RKO (cell line): ENCODE data around the gene NFATC2IP.
A peak's percentile ranks its signal among the peaks of the same experiment; 100 is the strongest.

Source experiments
- DNase-seq: peaks from one replicate; pipeline ENCODE4 v3.0.0-alpha.2; 2016; ENCODE audit warnings: low spot score

The NFATC2IP gene

DNA sequence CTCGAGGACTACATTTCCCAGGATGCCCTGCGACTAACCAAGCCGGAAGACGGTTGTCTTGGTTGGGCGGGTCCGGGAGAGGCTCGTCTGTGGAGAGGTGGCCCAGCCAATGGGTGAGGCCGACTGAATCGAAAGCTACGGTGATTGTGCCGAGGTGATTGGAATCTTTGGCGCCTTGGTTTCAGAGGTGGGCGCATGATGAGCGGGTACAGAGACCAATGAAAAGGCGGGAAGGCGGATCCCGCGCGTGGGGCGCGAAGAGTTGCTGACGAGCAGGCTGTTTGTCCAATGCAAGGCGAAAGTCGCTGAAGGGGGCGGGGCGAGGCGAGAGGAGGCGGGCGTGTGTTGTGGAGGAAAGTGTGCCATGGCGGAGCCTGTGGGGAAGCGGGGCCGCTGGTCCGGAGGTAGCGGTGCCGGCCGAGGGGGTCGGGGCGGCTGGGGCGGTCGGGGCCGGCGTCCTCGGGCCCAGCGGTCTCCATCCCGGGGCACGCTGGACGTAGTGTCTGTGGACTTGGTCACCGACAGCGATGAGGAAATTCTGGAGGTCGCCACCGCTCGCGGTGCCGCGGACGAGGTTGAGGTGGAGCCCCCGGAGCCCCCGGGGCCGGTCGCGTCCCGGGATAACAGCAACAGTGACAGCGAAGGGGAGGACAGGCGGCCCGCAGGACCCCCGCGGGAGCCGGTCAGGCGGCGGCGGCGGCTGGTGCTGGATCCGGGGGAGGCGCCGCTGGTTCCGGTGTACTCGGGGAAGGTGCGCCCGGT, at the start of gene NFATC2IP:
TSS of gene NFATC2IP (plus strand) at position 290 of the 762 bp plus-strand sequence. CDS start at position 365, 75 bp downstream.
- peak; percentile 100 for DNase-seq

DNA sequence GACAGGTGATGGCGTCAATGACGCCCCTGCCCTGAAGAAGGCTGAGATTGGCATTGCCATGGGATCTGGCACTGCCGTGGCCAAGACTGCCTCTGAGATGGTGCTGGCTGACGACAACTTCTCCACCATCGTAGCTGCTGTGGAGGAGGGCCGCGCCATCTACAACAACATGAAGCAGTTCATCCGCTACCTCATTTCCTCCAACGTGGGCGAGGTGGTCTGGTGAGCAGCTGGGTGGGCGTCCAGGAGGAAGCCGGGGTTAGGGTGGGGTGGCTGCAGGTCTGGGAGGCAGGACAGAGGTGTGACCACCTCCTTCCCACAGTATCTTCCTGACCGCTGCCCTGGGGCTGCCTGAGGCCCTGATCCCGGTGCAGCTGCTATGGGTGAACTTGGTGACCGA, 48.9 kb upstream of the NFATC2IP start:
- no peak for DNase-seq

DNA sequence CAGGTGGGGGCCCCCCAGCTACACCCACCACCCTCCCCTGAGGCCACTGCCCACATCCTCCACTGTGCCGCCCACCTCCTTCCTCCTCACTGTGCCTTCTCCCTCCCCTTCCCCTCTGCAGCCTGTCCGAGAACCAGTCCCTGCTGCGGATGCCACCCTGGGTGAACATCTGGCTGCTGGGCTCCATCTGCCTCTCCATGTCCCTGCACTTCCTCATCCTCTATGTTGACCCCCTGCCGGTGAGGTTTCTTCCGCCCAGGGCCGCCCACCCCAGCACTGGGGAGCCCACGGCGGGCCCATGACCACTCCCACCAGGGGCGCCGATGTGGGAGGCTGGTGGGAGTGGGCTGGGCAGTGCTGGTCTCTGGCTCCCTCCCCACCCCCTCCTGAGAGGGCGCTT, 47.8 kb upstream of the NFATC2IP start:
- DNase-seq, result no peak

DNA sequence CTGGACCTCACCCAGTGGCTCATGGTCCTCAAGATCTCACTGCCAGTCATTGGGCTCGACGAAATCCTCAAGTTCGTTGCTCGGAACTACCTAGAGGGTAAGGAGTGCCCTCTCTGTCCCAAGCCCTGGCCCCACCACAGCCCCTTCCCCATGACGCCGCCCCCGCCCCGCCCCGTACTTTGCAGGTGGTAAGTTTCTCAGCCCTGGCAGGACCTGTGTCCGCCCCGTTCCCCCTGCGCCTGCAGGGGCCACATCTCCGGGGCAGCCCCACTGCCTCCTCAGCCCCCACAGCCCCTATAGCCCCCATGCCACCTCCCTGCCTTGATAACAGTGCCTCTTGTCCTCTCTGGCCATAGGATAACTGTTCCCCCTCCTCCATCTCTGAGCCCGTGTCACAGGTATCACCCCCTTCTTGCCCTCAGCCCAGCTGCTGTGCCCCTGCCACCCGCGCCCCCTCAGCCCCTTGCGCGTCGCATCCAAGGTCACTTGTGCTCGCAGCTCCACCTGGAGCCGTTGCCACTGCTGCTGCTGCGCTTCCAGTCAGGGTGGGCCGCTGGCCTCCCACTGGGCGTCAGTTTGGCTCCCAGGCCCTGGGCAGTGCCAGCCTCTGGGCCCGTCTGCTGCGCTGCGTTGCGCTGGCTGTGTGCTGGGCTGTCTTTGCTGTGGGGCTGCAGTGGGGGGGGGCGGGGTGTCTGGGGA, 47.2 kb upstream of the NFATC2IP start:
- DNase-seq, result no peak

DNA sequence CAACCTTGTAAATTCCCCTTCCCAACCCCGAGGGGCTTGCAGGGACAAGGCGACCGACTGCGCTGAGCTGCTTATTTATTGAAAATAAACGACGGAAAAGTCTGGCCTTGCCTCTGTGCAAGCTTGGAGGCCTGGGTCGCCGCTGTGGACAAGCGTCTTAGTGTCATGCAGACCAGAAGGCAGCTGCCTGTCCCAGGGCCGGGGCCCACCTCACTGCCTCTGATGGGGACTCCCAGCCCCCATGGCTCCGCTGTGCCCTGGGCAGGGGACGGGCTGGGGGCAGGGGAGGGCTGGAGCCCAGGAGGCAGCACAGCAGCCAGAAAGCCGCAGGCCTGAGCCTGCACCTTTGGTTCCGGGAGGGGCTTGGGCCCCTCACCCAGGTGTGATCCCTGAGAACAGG, 46.4 kb upstream of the NFATC2IP start:
- no peak for DNase-seq

DNA sequence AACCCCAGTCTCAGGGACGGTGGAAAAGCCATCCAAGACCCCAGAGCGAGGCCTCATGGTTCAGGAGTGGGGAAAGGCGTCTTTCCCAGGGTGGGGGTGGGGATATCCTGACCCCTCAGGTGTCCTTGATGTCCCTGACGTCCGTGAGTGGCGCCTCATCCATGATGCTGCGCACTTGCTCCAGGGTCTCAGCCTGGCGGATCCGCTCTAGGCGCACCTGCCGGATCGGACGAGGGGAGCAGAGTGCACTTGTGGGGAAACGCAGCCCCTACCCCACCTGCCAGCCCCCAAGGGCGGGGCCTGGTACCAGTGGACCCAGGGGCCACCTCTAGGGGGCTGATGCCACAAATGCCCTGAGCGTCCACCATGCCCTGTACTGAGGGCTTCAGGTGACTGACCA, 45.9 kb upstream of the NFATC2IP start:
- DNase-seq, result no peak

DNA sequence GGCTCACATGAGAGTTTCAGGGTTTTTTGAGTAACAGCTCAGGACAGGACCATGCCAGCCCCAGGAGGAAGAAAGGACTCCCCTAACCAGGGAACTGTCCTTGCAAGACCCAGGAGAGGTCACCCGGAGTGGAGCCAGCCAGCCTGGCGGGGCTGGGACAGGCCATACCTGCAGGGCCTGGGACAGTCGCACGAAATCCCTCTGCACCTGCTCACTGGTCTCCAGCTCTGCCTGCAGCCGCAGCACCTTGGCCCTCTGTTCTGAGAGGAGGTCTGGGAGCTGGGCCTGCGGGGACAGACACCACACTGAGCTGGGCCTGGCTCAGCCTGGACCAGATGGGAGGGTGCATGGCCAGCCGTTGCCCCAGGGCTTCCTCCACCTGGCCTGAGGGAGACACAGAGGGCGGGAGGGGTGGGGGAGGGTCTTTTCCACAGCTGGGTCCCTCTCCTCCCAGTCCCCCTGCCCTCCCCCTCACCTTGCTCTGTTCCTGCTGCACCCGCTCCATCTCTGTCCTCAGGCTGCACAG, 45.4 kb upstream of the NFATC2IP start:
- DNase-seq, result no peak

DNA sequence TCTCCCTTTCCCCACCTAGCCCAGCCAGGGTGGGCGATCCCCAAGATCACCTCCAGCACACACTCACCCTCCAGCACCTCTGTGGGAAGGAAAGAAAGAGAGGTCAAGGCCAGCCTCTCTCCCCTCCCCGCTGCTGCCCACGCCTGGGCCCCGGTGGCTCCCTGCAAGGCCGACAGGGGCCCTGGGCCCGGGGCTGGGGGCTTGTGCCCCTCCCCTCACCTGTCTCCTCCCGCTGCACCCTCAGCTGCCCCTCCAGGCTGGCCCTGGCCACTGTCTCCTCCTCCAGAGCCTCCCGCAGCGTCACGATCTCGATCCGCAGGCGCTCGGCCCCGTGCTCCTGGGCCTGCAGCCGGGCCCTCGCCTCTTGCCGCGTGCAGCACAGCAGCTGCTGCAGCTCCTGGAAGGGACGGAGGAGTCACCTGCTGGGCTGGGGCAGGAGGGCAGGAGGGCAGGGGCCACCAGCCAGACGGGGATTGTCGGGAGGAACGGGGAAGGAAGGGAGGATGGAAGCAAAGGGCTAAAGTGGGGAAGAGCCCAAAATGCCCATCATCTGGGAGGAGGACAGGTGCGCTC, 44.9 kb upstream of the NFATC2IP start:
- DNase-seq, result no peak

DNA sequence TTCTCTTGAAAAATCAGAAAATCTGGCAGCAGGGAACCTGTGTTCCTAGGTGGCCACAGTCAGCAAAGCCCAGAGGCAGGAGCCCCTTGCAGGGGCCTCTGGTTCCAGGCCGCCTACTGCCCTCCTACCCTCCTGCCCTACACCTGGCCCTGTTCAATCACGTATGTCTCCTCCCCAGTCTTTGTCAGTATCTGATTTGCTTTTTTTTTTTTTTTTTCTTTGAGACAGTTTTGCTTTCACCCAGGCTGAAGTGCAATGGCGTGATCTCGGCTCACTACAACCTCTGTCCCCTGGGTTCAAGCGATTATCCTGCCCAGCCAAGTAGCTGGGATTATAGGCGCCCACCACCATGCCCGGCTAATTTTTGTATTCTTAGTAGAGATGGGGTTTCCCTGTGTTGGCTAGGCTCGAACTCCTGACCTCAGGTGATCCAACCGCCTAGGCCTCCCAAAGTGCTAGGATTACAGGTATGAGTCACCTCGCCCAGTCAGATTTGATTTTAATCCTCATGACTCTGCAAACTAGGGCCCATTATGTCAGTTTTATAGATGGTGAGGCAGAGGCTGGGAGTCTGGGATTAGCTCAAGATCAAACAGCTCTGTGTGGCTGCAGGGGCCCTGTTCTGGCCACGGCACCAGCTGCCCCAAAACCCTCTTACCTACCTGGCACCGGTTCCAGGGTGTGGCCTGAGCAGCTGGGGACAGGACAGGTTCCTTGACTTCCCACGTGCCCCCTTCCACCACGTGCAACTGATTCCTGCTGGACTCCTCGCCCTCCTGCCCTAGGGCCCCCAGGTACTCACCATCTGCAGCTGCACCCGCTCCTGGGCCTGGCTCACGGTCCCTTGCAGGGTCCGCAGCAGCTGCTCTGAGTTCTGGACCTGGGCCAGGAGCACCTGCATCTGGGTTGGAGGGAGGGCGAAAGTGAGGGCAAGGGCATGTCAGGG, 40.4 kb upstream of the NFATC2IP start:
- DNase-seq, result peak; percentile 67

DNA sequence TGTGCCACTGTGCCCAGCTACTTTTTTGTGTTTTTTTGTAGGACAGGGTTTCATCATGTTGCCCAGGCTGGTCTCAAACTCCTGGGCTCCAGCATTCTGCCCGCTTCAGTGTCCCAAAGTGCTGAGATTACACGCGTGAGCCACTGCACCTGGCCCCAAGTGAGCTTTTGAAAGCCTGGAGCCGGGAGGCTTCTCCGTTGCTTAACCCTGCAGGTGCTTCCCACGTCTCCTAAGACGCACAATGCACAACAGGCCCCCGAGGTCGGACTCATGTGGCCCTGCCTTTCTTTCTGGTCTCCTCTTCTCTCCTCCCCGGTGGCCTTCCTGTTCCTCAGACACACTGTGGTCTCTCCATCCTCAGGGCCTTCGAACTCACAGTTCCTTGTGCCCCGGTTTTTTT, 38.2 kb upstream of the NFATC2IP start:
- no peak for DNase-seq

DNA sequence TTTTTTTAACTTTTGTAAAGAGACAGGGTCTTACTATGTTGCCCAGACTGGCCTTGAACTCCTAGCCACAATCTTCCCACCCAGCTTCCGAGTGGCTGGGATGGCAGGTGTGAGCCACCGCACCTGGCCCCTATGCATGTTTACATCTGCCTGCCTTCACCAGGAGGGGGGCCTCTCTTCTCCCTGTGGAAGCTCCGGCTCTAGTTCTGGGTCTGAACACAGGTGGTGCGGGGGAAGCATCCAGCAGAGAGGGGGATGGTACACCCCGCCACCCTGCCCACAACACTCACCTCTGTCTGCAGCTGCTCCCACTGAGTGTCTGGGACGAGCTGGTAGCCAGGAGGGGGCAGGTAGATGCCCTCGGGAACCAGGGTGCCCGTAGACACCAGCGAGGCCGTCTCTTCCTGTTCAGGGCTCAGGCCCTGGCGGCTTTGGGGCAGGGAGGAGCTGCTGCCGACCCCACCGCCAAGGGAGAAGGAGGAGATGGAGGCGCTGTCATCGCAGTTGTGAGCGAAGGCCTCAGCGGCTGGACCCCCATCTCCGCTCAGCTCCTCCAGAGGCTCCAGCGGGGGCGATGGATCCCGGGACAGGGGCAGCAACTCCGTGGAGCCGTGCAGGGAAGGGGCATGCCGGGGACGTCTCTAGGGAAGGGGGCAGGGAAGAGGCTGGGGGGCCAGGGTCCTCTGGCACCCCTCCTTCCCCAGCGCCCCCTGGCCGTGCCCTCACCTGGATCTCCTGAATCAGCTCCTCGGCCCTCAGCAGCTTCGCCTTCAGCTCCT, 36.6 kb upstream of the NFATC2IP start:
- no peak for DNase-seq

DNA sequence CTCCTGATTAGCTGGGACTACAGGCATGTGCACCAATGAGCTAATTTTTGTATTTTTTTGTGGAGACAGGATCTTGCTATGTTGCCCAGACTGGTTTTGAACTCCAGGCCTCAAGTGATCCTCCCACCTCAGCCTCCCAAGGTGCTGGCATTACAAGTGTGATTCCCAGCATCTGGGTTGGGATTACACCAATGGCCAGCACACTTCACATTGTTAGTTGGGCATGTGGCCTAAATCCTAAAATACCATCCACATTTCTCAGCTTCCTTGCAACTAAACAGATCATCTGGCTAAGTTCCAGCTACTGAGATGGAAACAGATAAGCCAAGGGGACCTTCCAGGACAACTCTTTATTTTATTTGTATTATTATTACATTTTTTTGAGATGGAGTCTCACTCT, 35.6 kb upstream of the NFATC2IP start:
- DNase-seq, result peak; percentile 57

DNA sequence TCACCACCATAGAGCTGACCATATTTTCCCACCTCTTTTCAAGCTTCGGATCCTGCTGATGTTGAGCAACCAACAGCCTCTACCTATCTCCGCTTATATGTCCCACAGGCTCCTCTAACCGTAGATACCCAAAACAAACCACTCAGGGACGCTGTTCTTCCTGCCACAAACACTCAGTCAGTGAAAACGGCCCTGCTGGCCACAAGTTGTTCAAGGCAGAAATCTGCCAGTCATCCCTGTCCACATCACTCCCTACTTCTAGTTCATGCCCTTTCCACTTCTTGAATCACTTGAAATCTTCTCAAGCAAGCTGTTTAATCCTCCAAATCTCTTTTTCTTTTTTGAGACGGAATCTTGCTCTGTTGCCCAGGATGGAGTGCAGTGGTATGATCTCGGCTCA, 33.6 kb upstream of the NFATC2IP start:
- no peak for DNase-seq

DNA sequence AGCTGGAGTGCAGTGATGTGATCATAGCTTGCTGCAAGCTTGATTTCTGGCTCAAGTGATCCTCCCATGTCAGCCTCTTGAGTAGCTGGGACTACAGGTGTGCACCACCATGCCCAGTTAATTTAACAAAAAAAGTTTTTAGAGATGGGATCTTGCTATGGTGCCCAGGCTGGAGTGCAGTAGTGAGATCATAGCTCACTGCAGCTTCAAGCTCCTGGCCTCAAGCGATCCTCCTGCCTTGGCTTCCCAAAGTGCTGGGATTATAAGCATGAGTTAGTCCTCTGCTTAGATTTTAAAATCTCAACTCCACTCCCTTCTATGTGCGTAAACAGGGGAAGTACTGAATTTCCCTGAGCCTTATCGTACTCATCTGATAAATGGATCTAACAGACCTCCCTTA, 32.0 kb upstream of the NFATC2IP start:
- DNase-seq, result no peak

DNA sequence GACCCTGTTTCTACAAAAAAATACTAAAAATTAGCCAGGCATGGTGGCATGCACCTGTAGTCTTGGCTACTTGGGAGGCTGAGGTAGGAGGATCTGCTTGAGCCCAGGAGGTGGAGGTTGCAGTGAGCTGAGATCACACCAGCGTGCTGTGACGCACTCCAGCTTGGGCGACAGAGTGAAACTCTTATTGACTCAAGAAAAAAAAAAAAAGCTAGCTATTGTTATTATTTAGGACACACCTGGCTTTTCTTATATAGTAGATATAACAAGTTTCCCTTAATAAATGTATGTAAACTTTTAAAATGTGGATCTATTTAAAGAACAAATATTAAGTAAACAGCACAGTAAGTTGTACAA, 27.5 kb upstream of the NFATC2IP start:
- DNase-seq, result no peak

DNA sequence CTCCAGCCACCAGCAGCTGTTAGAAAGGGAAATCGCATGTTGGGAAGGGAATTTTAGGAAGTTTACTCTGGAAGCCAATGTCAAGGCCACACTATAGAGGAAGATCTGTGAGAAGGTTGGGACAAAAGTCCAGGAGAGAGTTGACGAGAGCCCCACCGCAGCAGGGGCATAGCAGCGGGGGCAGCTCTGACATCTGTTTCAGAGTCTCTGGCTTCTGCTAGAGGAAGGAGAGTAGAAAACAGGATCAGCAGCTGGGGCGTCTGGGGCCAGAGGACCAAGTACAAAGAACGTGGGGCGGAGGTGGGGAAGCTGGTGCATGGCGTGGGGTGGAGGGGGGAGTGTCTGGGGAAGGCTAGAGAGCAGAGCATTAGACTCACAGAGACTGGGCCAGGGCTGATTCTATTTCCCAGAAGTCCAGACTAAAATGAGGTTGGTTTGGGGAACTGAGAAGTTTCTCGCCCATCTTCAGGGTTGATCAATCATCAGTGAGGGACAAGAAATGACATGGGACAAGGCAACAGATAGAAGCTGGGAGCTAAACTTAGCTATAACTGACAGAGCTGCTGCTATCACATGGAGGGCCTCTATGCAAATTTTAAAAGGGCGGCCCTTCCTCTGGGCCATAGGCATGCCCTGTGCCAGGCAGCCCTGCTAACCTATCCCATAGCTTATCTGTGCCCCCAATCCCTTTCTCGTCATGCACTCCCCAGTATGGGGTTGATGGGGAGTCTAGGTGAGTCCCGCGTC, 26.9 kb upstream of the NFATC2IP start:
- no peak for DNase-seq

DNA sequence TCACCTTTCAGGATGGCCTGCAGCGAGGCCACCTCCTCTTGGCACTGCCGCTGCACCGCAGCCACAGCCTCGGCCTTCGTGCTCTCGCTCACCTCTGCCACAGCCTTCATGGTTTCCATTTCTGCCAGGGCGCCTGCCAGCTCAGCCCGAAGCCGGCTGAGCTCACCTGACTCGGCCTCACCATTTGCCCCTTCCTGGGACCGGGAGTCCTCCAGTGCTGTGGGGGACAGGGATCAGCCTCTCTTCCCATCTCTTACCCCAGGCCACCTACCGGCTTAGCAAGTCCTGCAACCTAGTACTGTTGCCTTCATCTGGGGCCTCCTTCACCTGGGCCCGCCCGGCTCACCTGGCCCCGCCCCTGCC, 26.4 kb upstream of the NFATC2IP start:
- DNase-seq, result no peak

DNA sequence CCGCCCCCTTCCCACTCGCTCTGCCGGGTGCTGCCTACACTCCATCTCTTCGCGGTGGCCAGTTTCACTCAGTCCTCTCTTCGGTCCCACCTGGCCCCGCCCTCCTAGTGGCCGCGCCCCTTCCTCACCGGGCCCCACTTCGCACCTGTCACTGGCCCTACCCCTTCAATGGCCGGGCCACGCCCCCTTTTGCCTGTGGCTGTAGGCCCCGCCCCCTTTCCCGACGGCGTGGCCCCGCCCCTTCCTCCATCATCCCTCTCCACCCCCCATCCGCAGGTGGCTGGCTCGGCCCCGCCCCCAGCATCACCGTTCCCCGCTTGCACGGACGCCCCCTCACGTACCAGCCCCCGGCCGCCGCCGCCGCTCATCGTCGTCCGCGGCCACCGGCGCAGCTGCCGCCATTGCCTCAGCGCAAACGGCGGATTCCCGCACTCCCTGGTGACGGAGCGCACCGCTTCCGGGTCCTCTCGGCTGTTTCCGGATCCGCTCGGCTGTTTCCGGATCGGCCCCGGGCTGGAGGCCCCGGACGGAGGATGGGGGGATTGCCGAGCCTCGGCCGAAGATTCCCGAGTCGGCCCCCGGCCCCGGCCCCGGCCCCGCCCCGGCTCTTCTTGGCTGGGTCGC, 25.9 kb upstream of the NFATC2IP start, which contains the start of gene RABEP2:
TSS of gene RABEP2 (minus strand) at position 477 of the 624 bp plus-strand sequence. CDS start at position 402, 75 bp downstream.
- peak; percentile 88 for DNase-seq

DNA sequence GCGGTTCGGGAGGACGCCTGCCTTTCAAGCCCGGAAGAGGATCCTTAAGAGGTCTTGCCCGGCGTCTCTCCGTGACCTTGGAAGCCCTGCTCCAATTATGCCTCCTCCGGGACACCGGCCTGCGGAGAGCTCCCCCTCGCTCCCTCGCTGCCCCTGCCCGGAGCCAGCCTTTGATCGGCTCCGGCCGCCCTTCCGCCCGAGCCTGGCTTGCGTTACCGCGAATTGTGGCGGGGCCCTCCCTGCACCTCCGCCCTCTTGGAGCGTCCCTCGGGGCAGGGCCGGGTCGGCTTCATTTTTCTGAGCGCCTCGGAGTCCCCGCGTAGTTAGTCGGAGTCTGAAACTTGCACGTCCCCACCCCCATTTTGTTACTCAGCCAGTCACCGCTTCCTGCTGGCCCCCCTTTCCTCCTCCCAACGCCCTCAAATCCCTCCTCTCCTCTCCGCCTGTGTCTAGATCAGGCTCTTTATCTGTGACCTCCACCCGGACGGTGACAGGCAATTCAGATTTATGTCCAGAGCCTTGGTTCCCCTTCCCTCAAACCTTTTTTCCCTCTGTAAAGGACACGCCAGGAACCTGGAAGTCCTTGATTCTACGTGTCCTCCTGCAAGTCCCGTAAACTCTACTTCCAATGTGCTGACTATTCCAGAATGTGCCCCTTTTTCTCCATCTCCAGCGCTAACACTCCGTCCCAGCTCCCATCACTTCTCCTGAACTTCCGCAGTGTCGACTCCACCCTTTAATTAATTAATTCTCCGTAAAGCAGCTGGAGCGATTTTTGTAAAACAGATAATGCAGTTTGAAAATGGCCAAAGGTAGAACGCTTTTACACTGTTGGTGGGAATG, 25.1 kb upstream of the NFATC2IP start:
- DNase-seq, result peak; percentile 90
